Esophagus muscularis mucosa (tissue), 4 donors: ENCODE measurements around the gene ELMO2.

ENCODE experiments used
- CTCF ChIP-seq, 3 experiments: fragments of 200-600 bp in 2 of 3; fragments of 450-650 bp in 1 of 3; sonication (generic) in 2 of 3; IDR thresholded peaks; one replicate each; pipeline ENCODE4 v1.5.1; 2017 to 2019; ENCODE audit warnings: antibody characterized with exemption in 3 of 3, mild to moderate bottlenecking in 2 of 3, moderate library complexity in 1 of 3
- EP300 ChIP-seq: sonication (generic); formaldehyde crosslinking; IDR thresholded peaks from one replicate; pipeline ENCODE4 v1.6.1; 2017; ENCODE audit warnings: antibody characterized with exemption
- POLR2AphosphoS5 ChIP-seq, 2 donors: sonication (generic); formaldehyde crosslinking; IDR thresholded peaks; one replicate each; pipeline ENCODE4 v1.6.1; 2017; ENCODE audit warnings: antibody characterized with exemption in 2 of 2

GRCh38 chr20:46341074-46342009 is 65.1 kb downstream of the ELMO2 start:
- TF ChIP-seq CTCF (IDR thresholded peaks at IDR 0.05) (no peak), EP300 (no peak), POLR2AphosphoS5 (IDR thresholded peaks at IDR 0.05) (no peak)
